ENCODE measurements around the gene SKIC2.

GRCh38 chr6:31979238-31979898 lies 20.4 kb downstream of the SKIC2 start:
- TF ChIP-seq EZH2 (IDR thresholded peaks at IDR 0.05; ENCODE audit: insufficient read depth, poor library complexity, severe bottlenecking) (no peak), EZH2phosphoT487 (IDR thresholded peaks at IDR 0.05; ENCODE audit: insufficient read depth, low read depth) (no peak)

All from GM23248 (cell line).